Upper lobe of right lung (tissue), 1 donor: ENCODE results near the gene ADARB1. TPM values are rescaled to one million over a fixed set of nuclear protein-coding genes. Genes with fewer than 3 reads are reported as not detected.

Source experiments
- ATAC-seq: fragments of 200-7000 bp; cut with Tn5 transposase; one replicate; pipeline ENCODE4 v1.9.1; 2020; ENCODE audit warnings: mild to moderate bottlenecking, moderate library complexity
- DNase-seq: peaks from one replicate; pipeline ENCODE4 v3.0.0-alpha.2; 2020
- H3K27ac ChIP-seq: fragments of 200-600 bp; one replicate; pipeline ENCODE4 v1.8.0; 2022
- H3K27me3 ChIP-seq: fragments of 200-600 bp; one replicate; pipeline ENCODE4 v1.8.0; 2022; ENCODE audit warnings: mild to moderate bottlenecking
- H3K36me3 ChIP-seq: fragments of 200-600 bp; one replicate; pipeline ENCODE4 v1.8.0; 2022
- H3K4me1 ChIP-seq: fragments of 200-600 bp; one replicate; pipeline ENCODE4 v1.8.0; 2022
- H3K4me3 ChIP-seq: fragments of 200-600 bp; one replicate; pipeline ENCODE4 v1.8.0; 2022; ENCODE audit warnings: mild to moderate bottlenecking
- H3K9me3 ChIP-seq: fragments of 200-600 bp; one replicate; pipeline ENCODE4 v1.8.0; 2022
- intact Hi-C: fragments of 100-400 bp; cut with DNase I; formaldehyde crosslinking; loops from one replicate; pipeline ENCODE4 v1.11.0; 2022
- total RNA-seq: library from RNA; stranded (reverse); fragmentation: NEBNext Ultra II Directional; extraction: Animal tissue kit (Norgen Biotek cat#: 25700); gene quantifications from one replicate; pipeline ENCODE4 v1.2.1, GENCODE V29; 2021
- TF ChIP-seq, protein P1 (sequence below): fragments of 200-600 bp; IDR thresholded peaks from one replicate; pipeline ENCODE4 v1.8.0; 2022; ENCODE audit warnings: antibody characterized with exemption
- donor health status: DM: no; HTN: yes; CAD: no; lungs with severe emphysema.

ADARB1 gene
- total RNA-seq, 1 donor from 2014 or later, result 73.6 TPM

DNA sequence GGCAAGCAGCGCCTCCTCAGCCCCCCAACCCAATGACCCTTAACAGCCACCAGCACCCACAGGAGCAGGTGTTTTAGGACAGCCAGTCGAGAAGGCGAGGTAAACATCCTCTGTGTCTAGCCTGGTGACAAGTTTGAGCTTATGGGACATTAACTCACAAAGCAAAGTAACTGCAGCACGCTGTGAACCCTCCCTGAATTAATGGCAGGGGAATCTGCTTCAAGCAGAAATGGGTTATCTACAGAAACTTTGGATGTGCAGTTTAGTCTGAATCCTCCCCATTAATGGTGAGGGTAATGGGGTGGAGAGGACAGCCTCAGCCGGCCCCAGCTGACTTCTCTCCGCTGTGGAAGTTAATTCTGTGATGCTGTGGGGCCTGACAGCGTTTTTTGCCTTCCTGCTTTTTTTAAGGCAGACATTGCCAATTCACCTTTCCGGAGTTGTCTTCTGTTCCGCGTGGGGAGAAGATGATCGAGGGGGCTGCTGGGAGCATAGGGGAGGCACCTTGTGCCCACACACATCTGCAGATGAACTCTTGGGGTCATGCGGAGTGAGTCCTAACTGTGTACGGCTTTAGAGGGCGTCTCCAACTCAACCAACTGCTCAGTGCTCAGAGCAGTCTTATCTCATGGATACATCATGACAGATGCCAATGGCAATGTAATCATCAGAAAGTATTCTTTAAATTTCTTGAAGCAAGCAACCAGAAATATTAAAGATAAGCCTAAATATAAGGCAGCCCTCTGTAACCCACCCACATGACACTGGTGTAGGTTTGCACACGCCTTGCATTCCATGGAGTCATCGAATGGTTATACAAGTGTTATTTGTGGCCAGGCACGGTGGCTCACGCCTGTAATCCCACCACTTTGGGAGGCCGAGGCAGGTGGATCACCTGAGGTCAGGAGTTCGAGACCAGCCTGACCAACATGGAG, 172.3 kb downstream of the ADARB1 start:
- Histone ChIP-seq H3K27ac (no peak overlapping the region), H3K36me3 (no peaks in the 10 kb centered on the region), H3K9me3 (no peaks in the 10 kb centered on the region), H3K27me3 (no peaks in the 10 kb centered on the region), H3K4me3 (no peak overlapping the region), H3K4me1 (no peaks in the 10 kb centered on the region)
- ATAC-seq (no peak), DNase-seq (no peak)
- intact Hi-C loops, result no loop called here
- TF ChIP-seq, protein P1, sequence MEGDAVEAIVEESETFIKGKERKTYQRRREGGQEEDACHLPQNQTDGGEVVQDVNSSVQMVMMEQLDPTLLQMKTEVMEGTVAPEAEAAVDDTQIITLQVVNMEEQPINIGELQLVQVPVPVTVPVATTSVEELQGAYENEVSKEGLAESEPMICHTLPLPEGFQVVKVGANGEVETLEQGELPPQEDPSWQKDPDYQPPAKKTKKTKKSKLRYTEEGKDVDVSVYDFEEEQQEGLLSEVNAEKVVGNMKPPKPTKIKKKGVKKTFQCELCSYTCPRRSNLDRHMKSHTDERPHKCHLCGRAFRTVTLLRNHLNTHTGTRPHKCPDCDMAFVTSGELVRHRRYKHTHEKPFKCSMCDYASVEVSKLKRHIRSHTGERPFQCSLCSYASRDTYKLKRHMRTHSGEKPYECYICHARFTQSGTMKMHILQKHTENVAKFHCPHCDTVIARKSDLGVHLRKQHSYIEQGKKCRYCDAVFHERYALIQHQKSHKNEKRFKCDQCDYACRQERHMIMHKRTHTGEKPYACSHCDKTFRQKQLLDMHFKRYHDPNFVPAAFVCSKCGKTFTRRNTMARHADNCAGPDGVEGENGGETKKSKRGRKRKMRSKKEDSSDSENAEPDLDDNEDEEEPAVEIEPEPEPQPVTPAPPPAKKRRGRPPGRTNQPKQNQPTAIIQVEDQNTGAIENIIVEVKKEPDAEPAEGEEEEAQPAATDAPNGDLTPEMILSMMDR, result no peak

DNA sequence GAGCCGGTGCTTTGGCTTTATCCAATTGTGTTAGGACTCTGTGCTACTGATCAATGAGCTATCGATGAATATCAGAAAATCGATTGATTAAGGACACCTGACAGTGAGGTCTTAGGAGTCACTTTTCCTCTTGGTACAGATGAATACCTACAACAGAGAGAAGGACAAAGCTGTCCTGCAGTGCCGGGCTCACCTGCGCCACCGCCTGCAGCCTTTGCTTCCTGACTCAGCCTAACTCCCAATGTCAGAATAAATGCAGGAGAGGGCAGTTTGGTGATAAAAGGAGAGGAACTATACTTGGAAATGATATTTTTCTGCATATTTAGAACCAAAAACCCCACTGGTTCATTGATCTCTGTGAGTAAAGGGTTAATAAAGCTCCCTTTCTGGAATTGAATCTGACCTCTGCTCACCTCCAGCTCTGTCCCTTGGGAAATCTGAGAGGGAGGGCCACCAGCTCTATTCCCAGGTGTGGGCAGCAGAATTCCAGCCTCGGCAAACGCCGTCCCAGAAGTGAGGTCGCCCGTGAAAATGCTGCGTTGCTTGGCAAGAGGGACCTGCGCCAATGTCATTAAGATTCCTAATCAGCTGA, 174.0 kb downstream of the ADARB1 start:
- ATAC-seq (no peak), DNase-seq (no peak)
- Histone ChIP-seq H3K4me3 (no peak overlapping the region), H3K4me1 (no peaks in the 10 kb centered on the region), H3K36me3 (no peaks in the 10 kb centered on the region), H3K27ac (no peak overlapping the region), H3K27me3 (no peaks in the 10 kb centered on the region), H3K9me3 (no peaks in the 10 kb centered on the region)
- intact Hi-C loops, result no loop called here
- TF ChIP-seq, protein P1, result no peak

DNA sequence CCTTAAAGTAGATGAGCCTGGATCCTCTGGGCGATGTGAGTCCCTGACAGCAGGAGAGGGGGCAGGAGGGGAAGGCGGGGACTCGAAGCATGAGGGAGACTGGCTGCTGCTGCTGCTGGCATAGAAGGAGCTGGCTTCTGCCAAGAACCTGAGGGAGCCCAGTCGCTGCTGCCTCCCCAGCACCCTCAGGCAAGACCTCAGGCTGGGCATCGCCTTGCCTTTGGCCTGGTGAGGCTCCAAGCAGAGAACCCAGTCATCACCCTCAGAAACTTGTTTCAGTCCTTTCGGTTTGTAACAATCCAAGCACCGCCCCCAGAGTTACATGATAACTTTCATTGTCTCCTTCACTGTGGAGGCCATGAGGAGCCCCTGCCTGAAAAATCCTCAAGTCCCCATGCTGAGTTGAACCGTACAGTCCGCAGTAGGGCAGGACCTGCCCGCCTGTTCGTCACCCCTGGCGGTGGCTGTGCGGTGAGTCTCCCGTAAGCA, 174.6 kb downstream of the ADARB1 start:
- H3K9me3 ChIP-seq, result no peaks in the 10 kb centered on the region
- DNase-seq (no peak), ATAC-seq (peak; percentile 24)
- H3K27me3 ChIP-seq, result no peaks in the 10 kb centered on the region
- no peak overlapping the region for H3K27ac ChIP-seq
- intact Hi-C loops, result no loop called here
- TF ChIP-seq, protein P1, result no peak
- H3K4me3 ChIP-seq, result peak overlapping the region; percentile 16
- no peaks in the 10 kb centered on the region for H3K4me1 ChIP-seq
- H3K36me3 ChIP-seq, result no peaks in the 10 kb centered on the region

DNA sequence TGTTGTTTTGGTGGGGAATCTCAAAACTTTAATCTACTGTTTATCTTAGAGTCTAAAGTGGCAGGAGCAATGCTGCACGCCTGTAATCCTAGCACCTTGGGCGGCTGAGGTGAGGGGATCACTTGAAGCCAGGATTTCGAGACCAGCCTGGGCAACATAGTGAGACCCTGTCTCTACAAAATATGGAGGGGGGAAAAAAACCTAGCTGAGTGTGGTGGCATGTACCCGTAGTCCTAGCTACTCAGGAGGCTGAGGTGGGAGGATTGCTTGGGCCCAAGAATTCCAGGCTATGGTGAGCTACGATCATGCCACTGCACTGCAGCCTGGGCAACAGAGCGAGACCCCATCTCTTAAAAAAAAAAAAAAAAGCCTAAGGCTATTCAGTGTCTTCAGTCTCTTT, 175.2 kb downstream of the ADARB1 start:
- peaks cover 6% of the 10 kb centered on the region for H3K27me3 ChIP-seq
- DNase-seq, result no peak

DNA sequence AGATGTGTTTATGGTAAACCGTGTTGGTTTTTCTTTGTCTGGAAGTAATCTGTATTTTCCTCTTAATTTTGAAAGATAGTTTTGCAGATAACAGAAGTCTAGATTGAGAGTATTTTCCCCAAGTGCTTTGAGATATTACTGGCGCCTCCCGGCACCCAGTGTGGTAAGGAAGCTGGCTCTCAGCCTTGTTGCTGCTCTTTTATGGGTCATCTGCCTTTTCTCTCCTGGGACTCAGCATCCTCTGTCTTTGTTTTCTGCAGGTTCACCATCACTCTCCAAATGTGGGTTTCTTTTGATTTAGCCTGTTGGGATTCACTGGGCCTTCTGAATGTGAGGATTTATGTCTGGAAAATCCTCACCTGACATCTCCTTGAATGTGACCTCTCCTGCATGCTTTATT, 175.9 kb downstream of the ADARB1 start:
- DNase-seq (no peak), ATAC-seq (no peak)
- H3K27me3 ChIP-seq, result peaks cover 12% of the 10 kb centered on the region
- intact Hi-C loops, result no loop called here
- H3K36me3 ChIP-seq, result no peaks in the 10 kb centered on the region
- H3K4me1 ChIP-seq, result no peaks in the 10 kb centered on the region
- no peaks in the 10 kb centered on the region for H3K9me3 ChIP-seq
- TF ChIP-seq, protein P1, result no peak
- H3K4me3 ChIP-seq, result no peak overlapping the region
- H3K27ac ChIP-seq, result no peak overlapping the region

More for the DNA sequence above, 175.2 kb downstream of the ADARB1 start:
- no peaks in the 10 kb centered on the region for H3K4me1 ChIP-seq
- no peaks in the 10 kb centered on the region for H3K36me3 ChIP-seq
- TF ChIP-seq, protein P1, result no peak
- H3K4me3 ChIP-seq, result no peak overlapping the region
- no peak overlapping the region for H3K27ac ChIP-seq
- ATAC-seq, result no peak
- no peaks in the 10 kb centered on the region for H3K9me3 ChIP-seq
- intact Hi-C loops, result no loop called here
